ENCODE results near the gene GNAQ.
"Not testable (repeated sequence)": the region's sequence is repeated elsewhere in the genome, so short reads cannot be mapped to it uniquely, and the experiment has no call there.

Gene GNAQ

GRCh38 chr9:77865385-77866047 lies 166.1 kb downstream of the GNAQ start:
- DNase-seq, result no peak

GRCh38 chr9:77864211-77864889 lies 167.3 kb downstream of the GNAQ start:
- DNase-seq, result no peak

GRCh38 chr9:77863638-77864037 lies 168.0 kb downstream of the GNAQ start:
- DNase-seq, result not testable (repeated sequence)

GRCh38 chr9:77860953-77861352 lies 170.7 kb downstream of the GNAQ start:
- not testable (repeated sequence) for DNase-seq

DNA sequence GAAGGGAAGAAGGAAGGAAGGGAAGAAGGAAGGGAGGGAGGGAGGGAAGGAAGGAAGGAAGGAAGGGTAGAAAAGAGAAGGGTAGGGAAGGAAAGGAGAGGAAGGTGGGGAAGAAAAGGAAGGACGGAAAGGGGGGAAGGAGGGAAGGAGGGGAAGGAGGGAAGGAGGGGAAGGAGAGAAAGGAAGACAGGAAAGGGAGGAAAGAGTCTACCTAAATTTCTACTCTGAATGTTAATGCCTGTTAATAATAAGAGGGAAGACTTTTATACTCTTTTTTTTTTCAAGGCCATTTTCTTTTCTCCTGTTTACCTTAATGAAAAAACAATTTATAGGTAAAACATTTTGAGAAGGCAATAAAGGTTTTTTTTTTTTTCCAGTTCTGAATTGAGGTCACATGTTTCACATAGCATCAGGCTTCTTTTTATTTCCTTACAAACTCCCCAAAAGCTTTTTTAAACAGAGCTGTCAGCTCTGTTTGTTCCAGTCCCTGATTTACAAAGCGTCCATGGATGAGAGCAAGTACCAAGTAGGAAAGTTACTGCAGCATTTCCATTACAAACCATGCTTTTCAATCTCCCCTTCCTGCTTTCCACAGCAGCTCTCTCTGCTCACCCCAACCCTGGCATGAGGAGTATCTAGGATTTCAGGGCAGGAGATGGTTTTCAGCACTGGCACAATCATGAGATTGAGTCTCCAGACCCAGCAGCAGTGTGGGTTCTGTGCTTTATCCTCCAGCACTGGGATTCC lies 173.9 kb downstream of the GNAQ start:
- DNase-seq, result no peak

DNA sequence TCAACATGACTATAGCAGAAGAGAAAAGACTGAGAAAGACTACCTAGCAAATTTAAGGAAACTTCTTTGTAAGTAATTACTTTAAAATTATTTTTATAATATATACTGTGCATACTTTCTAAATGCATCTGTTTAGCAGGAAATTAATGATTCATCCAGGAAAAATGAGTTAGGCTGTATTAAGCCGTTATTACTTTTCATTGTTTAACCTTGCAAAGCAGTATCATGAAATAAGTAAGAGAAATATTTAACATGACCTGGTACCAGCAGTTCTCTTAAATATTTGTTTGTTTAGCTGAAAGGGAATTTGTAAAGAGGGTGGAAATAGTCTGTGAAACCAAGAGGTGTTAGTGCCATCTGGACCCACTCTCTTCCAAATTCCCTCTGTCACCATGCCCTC lies 175.0 kb downstream of the GNAQ start:
- DNase-seq, result no peak

DNA sequence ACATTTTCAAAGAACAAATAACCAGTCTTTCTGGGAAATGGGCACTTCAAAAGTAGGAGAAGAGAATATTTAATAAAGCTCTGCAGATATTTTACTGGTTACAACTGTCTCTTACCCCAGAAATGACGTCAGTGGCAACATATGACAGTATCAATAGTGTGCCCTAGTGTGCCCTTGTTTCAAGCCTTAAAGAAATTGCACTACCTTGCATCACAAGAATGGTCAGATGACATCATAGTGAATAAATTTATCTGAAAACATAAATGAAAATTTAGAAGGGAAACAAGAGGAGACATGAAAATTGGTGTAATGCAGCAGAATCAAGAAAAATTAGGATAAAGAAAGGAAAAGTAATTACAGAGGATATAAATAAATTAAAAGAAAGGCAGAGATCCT lies 176.7 kb downstream of the GNAQ start:
- DNase-seq, result no peak

GRCh38 chr9:77854258-77854915 lies 177.2 kb downstream of the GNAQ start:
- no peak for DNase-seq

GRCh38 chr9:77853716-77854115 lies 177.9 kb downstream of the GNAQ start:
- no peak for DNase-seq

DNA sequence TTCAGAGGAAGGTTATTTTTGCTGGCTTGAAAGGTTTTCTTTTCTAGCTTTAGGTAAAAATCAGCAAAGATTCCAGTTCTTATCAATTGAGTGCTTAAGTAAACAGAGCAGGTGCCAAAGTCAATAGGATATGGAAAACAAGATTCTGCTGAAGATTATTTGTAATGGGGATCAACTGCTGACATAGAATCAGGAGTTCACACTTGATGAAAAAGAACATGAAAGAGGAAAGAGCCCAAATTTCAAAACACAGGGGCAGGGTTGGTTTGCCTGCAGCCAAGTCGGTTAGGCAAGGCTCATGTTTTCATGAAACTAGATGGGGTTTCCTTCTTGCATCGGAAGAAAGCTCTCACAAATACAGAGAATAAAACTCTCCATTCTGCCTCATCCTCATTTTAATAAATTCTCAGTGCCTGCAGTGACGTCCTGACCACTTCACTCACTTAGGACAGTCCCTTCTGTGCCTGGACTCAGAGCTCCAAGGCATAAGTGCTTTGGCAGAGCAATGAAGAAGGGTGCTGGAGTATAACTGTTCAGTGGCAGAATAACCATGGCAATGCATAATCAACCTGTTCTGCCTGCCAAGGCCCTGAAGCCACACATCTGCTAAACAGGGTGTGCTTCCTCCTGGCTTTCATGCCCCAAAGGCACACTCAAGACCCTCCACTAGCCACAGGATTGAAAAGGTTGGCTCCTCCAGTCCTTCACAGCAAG lies 179.6 kb downstream of the GNAQ start:
- no peak for DNase-seq

- peak; percentile 28 for DNase-seq
Observed at GRCh38 chr9:77848897-77849296, 182.7 kb downstream of the GNAQ start.

GRCh38 chr9:77848404-77848803 lies 183.2 kb downstream of the GNAQ start:
- no peak for DNase-seq

GRCh38 chr9:77847626-77848025 lies 184.0 kb downstream of the GNAQ start:
- no peak for DNase-seq

GRCh38 chr9:77847059-77847499 lies 184.5 kb downstream of the GNAQ start:
- no peak for DNase-seq

DNA sequence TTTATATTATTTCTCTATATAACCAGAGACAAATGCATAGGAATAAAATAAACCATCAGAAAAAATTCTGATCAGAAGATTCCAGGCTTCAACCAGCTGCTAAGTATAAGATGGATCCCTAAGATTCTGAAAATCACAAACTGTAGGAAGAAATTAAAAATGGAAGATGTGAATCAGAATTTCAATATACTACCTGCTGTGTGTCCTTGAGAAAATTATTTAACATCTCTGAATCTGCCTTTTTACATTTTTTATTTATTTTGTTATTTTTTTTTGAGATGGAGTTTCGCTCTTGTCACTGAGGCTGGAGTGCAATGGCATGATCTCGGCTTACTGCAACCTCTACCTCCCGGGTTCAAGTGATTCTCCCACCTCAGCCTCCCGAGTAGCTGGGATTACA lies 187.2 kb downstream of the GNAQ start:
- DNase-seq, result no peak

- no peak for DNase-seq
Observed at GRCh38 chr9:77843871-77844155, 187.8 kb downstream of the GNAQ start.

DNA sequence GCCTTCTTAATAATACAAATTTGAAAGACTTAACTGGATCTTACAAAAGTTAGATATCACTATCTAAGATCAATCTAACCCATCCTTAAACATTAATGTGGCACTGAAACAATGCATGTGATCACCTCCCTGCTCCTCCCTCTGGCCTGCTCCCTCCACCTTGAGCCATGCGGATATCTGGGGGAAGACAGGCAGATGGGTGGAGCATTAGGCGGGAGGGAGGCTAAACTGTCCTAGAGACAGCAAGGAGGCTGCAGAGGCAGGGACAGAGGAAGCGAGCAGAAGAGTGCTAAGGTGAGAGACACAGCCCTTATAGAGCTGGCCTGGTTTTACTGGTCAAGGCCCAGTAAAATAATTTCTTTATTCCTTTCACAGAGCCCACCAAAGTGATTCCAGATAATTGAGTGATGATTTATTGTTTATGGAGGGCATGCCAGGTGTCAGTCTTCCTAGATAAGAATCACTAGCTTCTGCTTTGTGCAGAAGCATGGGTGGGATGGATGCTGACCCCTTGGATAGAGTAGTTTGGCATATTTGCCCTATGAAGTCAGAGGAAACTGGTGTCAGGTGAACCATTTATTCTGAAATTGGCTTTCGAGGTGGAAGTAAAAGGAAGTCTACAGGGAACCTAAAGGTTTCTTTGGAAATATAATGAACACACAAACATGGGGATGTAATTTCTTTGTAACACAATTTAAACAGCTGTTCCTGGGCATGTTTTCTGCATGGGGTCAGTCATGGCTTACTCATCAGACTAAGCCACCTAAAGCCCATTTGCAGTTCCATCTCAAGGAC lies 188.3 kb downstream of the GNAQ start:
- DNase-seq, result no peak

GRCh38 chr9:77841739-77842386 lies 189.7 kb downstream of the GNAQ start:
- DNase-seq, result no peak

DNA sequence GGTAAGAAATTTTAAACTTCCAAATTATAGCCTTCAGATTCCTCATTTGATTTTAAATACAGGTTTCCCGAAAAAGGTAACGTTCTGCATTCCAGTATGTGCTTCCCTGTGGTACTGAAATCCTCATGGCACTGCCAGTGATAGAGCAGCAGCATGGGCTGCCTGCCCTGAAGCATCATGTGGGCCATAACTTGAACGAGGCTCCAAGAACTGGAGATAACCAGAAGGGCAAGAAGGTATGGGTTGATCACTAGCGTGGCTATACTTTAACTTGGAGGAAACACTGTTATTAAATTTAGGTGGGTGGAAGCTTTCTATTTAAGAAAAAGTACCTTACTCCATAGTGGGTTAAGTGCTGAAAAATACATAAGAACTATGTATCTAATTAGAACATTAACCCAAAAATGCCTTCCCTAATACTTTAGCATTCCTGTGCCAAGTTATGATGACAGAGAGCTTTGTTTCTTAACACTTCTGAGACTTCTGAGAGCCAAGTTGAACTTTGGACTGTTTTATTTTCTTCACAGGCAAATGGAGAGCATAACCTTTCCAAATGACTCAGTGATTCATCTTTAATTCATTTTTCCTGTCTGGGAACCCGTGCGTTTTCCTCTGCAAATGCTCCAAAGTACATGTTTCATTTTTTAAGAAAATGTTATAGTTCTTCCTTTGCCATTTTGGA lies 192.0 kb downstream of the GNAQ start:
- DNase-seq, result no peak

DNA sequence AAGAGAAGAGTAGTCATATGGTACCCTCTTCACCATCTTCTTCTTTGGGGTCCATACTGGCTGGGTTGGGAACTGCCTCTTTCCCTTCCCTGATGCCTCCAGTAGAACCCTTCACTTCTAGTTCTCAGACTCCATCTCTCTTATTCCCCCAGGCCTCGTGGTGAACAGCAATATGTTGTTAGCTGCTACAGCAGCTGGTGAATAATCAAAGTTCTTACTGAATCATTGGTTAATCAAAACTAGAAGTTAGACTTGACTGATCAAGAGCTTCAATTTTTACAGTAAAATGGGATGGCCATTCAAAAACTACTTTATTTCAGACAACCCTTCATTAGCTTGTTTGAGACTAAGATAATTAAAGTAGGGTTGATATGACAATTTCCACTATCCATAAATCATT lies 192.6 kb downstream of the GNAQ start:
- no peak for DNase-seq

DNA sequence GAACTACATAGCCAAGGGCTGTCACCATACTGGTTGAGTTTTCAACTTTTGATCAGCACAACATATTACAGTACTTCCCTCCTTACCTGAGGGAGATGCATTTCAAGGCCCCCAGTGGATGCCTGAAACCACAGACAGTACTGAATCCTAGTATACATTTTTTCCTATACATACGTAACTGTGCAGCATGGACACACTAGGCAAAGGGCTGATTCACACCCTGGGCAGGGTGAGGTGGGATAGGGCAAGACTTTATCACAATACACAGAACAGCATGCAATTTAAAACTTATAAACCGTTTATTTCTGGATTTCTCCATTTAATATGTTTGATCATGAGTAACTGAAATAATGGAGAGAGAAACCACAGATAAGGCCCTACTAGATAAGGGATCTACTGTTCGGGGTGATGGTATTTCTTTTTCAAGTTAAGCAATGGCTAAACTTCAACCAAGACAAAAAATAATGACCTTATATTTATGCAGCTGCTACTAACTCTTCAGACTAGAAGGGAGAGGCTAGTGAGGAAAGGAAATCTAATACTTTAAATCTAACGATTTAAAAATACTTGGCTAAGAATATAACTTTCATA lies 196.6 kb downstream of the GNAQ start:
- no peak for DNase-seq

Measured in T1000 (cell line).